Effector CD8-positive, alpha-beta T cell (primary cell): ENCODE data around the gene PLCB1.
"Not testable (repeated sequence)": the region's sequence is repeated elsewhere in the genome, so short reads cannot be mapped to it uniquely, and the experiment has no call there.

Experiments used
- DNase-seq: peaks from one replicate; lab custom pipeline; 2025; lab: John Stamatoyannopoulos, UW

The PLCB1 gene

GRCh38 chr20:8447262-8448120 lies 315.4 kb downstream of the PLCB1 start:
- no peak for DNase-seq

- DNase-seq, result no peak
Measured at GRCh38 chr20:8449123-8449522, 317.1 kb downstream of the PLCB1 start.

- DNase-seq, result no peak
Measured at GRCh38 chr20:8454137-8454712, 322.2 kb downstream of the PLCB1 start.

GRCh38 chr20:8456765-8457164 lies 324.7 kb downstream of the PLCB1 start:
- DNase-seq, result no peak

GRCh38 chr20:8457978-8458377 lies 325.9 kb downstream of the PLCB1 start:
- no peak for DNase-seq

- no peak for DNase-seq
Measured at GRCh38 chr20:8461186-8461585, 329.1 kb downstream of the PLCB1 start.

- DNase-seq, result no peak
Measured at GRCh38 chr20:8464368-8464767, 332.3 kb downstream of the PLCB1 start.

GRCh38 chr20:8466781-8467180 lies 334.7 kb downstream of the PLCB1 start:
- not testable (repeated sequence) for DNase-seq

- no peak for DNase-seq
Measured at GRCh38 chr20:8470156-8470555, 338.1 kb downstream of the PLCB1 start.

- DNase-seq, result no peak
Measured at GRCh38 chr20:8471465-8471864, 339.4 kb downstream of the PLCB1 start.

- no peak for DNase-seq
Measured at GRCh38 chr20:8473459-8473858, 341.4 kb downstream of the PLCB1 start.

- DNase-seq, result no peak
Measured at GRCh38 chr20:8474027-8474668, 342.1 kb downstream of the PLCB1 start.

- DNase-seq, result no peak
Measured at GRCh38 chr20:8476021-8476420, 344.0 kb downstream of the PLCB1 start.

- no peak for DNase-seq
Measured at GRCh38 chr20:8480597-8480996, 348.5 kb downstream of the PLCB1 start.

- no peak for DNase-seq
Measured at GRCh38 chr20:8487696-8488095, 355.6 kb downstream of the PLCB1 start.

GRCh38 chr20:8489094-8489883 lies 357.2 kb downstream of the PLCB1 start:
- no peak for DNase-seq

GRCh38 chr20:8490076-8490830 lies 358.2 kb downstream of the PLCB1 start:
- DNase-seq, result no peak

- DNase-seq, result no peak
Measured at GRCh38 chr20:8492173-8492572, 360.1 kb downstream of the PLCB1 start.

- no peak for DNase-seq
Measured at GRCh38 chr20:8498571-8498970, 366.5 kb downstream of the PLCB1 start.

- no peak for DNase-seq
Measured at GRCh38 chr20:8504030-8504429, 372.0 kb downstream of the PLCB1 start.

GRCh38 chr20:8505476-8506200 lies 373.6 kb downstream of the PLCB1 start:
- DNase-seq, result no peak
